ENCODE data around the gene HMSD.

Gene HMSD

DNA sequence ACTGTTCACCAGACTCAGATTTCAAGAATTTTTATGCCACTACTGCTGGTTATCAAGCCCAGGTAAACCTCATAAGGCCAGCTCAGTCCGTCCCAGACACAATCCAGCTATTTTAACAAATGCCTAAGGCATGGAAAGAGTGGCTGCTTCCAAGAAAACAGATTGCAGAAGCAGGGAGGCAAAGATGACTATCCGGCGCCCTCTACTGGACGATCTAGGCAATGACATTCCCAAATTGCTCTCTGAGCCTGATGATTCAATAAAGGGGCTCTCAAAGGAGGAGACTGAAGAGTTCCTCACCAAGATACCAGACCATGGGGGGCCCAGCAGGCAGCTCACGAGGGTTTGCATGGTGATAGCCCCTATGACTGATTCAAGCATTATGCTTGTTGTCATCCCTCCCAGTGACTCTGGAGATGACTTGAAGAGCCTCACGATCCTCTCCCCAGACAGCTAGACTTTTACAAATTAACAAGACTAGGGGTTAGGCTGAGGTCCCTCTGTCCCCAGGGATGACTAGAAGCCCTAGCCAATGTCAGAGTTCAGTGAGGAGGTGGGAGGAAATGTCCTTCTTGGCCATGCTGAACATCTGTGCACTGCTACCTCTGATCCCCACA lies 45.8 kb downstream of the HMSD start:
- DNase-seq: peak; percentile 63

- DNase-seq: no peak
These were observed 47.9 kb downstream of the HMSD start for GRCh38 chr18:63997041-63997440.

GRCh38 chr18:63997606-63998005 lies 48.5 kb downstream of the HMSD start:
- peak; percentile 55 for DNase-seq

- no peak for DNase-seq
These were observed 50.8 kb downstream of the HMSD start for GRCh38 chr18:63999871-64000270.

- no peak for DNase-seq
These were observed 53.5 kb downstream of the HMSD start for GRCh38 chr18:64002581-64002980.

DNA sequence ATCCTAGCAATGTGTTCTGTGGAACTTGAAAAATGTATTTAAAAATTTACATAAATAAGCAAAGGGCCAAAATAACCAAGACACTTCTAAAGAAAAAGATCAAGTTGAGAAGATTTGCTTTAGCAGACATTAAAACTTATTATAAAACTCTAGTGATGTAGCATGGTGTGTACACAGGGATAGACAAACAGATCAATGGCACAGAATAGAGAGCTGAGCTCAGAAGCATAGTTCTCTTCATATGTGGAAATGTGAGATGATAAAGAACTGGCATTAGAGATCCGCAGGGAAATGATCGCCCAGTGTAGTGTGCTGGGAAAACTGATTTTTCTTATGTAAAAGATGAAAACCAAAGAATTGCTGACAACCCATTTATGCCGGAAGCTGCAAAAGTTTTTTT lies 60.2 kb downstream of the HMSD start:
- DNase-seq: no peak
